GM18867 (cell line): ENCODE results near the gene STKLD1.
A peak's percentile ranks its signal among the peaks of the same experiment; 100 is the strongest.
"Not testable (repeated sequence)": the region's sequence is repeated elsewhere in the genome, so short reads cannot be mapped to it uniquely, and the experiment has no call there.

Experiments used
- ATAC-seq: cut with Tn5 transposase; IDR thresholded peaks from one replicate; pipeline ENCODE4 v1.9.1; 2021; ENCODE audit warnings: mild to moderate bottlenecking, moderate library complexity; ENCODE audit not compliant: unreplicated experiment

STKLD1 gene

DNA sequence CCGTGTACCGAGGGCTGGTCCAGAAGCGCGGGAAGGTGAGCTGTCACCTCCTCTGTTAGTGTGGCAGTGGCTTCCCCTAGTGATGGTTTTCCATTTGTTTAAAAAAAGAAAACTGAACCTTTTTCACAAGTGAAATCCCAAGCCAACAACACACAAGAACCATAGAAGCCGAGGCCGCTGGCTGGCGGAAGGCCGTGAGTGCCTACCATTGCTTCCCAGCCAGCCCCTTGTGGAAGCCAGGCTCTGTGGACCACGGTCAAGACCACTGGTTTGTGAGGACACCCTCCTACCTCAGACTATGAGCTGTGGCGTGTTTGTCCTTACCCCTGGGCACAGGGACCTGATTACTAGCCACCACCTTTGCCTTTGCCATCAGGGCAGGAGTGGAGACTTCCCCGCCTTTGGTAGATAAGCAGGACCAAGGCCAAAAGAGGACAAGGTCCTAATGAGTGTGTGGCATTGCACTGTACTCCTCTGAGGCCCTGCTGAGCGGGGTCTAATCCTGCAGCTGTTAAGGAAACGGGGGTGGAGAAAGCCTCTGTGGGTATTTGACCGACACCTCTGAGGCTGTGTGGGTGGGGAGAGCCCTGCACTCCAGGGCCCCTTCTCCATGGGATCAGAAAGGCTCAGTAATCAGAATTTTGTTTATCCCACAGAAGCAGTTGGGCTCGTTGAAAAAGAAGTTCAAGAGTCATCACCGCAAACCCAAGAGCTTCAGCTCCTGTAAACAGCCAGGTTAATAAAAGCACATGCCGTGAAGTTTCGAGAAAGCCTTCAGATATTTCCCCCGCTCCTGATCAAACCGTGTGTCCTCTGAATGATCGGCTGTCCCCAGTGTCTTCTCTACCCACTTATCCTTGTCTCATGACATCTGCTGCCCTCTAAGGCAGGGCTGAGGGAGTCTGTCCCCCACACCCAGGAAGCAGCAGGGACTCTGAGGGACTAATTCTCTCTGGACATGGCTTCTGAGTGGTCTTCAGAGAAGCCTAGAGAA lies 15.5 kb upstream of the STKLD1 start:
- no peak for ATAC-seq

DNA sequence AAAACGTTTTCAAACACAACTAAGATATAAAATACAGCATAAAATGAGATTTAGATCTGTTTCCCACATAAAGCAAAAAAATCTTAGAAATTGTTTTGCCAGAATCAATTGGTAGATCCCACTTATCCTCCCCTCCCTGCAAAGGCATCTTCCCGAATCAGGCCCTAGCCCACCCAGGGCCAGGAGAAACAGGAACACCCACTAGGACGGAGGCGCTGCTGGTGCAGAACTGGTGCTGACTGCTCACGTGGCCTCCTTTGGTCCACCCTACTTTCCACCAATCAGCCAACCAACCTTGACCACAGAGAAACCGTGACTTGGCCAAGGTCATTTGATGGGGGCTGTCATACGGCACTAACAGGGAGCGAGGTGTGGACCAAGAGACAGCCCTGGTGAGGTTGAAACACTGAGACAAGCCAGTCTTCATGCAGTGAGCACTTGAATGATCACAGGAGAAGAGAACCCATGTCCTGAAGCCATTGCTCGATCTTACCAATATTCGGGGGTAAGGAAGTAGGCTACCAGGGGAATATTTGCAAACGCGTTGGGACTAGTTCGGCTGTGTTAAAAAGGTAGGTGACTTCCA lies 14.6 kb upstream of the STKLD1 start:
- no peak for ATAC-seq

DNA sequence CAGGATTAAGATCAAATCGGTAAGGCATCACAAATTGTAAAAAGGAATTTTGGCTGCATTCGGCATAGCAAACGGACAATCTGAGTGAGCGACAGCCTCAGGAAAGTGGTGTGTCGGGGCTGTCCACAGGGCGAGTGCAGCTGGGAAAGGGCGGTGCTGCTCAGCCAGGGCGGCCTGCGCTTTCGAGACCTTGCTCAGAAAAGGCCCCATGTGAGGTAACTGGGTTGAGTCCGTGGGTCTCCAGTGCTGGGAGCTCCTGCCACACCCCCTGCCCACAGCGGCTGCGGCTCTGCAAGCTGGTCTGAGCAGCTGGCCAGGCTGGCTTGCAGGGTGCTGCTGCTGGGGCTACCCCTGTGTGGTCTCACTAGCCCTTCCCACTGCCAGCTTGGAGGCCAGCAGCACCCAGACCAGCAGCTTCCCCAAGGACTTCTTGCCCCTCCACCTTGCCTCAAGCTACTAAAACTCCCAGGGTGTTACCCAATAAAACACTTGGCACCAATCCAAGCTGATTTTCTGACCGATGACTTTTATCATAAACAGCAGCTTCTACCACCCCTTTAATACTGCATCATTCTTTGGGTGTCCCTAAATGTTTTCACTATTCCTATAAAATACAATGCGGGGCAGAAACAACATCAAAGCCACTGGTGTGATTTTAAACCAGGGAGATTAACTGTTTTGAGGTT lies 13.7 kb upstream of the STKLD1 start:
- ATAC-seq, result no peak

DNA sequence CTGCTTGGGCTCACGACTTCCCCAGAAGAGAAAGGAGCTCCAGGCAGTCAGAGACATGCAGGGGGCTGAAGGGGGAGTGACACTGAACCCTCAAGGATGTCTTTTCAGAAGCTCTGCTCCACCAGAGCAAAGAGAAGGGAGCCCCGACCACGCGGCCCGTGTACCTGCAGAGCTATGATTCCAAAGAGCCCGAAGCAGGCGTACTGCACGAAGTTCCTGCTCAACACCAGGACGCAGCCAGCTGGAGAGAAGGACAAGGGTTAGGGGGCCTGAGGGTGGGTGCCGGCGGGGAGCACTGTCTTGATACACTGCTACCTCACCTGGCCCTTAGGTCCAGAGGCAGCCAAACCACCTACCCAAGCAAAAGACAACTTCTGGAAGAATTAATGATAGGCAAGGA lies 9.7 kb upstream of the STKLD1 start:
- ATAC-seq, result no peak

DNA sequence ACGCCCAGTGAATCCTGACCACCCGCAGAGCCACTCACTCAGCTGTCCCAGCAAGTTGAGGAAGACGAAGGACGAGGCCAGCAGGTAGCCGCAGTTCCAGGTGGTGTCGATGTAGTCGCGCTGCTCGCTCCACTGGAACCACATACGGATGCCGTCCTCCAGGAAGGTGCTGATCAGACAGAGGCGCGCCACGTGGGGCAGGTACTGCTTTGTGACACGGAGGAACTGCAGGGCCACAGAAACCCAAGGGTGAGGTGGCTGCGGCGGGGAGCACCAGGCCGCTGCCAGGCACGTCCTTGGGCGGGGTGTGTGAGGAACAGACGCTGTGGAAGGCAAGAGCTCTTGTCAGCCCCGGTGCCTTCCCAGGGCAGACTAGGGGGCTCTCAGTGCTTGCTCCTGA lies 8.9 kb upstream of the STKLD1 start:
- no peak for ATAC-seq

DNA sequence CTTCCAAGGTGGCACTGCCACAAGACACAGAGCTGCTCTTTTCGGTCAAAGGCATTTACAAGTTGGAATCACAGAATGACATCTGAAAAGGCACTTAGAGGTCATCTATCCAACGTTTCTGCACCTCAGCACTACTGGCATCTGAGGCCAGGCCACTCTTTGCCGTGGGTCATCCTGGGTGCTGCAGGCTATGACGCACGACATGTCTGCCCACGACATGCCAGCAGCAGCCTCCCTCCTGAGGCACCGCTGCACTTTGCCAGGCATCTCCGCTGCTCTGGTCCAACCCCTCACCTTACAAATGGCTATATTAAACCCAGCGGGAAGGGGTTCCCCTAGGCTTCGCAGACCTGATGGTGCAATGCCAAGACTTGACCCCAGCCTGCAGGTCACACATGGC lies 8.4 kb upstream of the STKLD1 start:
- ATAC-seq, result no peak

DNA sequence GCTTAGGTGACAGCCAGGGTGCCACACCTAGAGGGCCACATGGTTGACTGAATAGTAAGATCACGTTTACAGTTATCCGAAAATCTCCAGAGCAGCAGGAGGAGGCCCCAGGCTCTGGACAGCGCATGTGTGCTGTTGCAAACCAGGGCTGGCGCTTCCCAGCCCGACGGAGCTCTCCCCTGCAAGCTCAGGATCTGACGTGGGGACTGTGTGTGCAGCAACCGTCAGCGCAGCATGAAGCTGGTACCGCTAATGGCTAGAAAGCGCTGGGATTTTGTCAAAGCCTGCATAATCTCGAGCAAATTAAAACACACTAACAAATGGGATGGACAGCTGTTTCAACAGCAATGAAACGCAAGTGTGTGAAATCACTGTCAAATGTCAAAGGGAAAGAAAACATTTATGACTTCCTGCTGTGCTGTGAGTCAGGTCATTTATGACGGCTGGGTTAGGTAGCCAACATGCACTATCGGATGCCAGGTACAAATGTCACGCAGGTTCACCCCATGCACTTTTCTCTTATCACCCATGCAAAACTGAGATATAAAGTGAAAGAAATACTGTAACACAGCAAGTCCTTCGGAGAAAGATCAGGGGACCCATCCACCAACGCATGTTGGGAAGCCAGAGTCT lies 7.8 kb upstream of the STKLD1 start:
- no peak for ATAC-seq

DNA sequence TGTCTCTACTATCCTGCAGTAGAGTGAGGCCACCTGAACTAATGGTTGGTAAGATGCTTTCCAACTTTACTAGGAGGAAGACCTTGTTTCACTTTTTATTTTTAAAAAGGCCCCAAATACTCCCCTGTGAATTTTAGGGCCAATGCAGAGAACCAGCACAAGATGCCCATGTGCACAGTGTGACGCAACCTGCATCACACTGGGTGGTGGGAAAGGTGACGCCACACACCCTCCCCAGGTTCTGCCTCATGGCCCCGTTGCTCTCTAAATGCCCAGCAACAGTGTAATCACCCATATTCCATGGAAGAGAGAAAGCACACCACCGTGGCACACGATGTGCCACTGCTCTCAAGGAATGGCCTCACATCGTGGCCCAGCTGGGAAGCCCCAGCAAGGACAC lies 6.7 kb upstream of the STKLD1 start:
- no peak for ATAC-seq

DNA sequence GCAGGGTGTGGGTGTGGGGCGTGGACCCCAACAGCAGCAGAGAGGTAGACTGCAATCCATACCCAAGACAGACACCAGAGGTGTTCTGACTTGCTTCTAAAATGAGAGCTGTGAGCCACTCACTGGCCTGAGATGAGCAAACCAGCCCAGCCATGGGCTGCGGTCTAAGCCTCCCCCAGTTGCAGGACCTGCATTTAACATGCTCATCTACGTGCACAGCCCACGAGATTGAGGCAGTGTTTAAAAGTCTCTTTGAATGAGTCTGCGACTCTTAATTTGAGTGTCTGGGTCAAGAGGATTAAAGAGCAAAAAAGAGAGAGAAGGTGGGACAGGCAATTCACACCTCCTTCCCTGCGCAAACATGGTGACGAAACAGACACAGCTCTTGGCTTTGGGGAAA lies 6.2 kb upstream of the STKLD1 start:
- no peak for ATAC-seq

DNA sequence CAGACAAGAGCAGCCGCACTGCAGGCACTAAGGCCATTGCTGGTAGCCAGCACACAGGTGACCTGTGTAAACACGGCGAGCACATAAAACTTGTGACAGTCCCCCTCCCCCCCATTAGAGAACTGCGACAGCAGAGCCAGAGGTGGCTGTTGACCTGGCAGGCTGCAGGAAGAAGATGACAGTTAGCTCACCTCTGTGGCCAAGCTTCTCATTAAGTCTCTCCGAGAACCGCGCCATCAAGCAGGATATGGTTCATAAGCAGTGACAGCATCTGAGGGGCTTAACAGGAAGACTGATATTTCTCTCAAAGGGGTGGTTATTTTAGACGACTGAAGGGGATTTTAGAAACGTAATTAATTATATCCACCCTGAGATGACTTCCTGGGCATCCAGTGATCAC lies 5.5 kb upstream of the STKLD1 start:
- no peak for ATAC-seq

DNA sequence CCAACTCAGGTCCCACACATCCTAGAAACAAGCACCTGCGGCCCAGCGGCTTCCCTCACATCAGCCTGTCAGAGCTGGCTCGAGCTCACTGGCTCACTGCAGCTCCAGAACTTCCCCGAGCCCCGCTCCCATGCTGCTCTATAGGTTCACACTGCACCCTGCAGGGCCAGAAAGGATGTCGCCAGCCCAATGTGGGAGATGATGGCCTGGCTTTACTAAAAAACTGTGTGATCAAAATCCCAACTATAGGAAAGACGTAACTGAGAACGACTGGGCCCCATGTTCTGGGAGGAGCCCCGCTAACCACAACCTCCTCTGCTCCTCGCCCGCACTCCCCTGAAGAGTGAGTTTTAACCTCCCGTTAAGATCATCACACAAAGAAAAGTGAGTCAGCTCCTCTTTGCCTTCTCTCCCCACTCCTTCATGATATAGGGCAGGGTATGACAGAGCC lies 4.9 kb upstream of the STKLD1 start:
- ATAC-seq, result no peak

DNA sequence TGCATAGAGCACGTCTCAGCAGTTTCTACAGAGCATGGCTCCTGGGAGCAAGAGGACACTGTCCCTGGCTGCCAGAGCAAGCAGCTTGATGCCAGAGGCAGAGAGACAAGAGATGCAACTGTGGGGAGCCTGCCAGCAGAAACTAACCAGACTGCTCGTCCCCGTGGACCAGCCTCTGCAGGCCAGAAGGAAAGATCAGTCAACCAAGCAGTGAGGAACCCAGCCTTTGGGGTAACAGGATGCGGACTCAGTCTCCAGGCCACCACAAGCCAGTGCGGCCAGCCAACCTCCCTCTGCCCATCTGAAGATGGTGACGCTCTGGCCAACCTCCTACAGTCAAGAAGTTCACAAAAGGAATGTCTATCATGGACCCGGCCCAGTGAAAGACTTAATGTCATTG lies 4.0 kb upstream of the STKLD1 start:
- ATAC-seq, result no peak

DNA sequence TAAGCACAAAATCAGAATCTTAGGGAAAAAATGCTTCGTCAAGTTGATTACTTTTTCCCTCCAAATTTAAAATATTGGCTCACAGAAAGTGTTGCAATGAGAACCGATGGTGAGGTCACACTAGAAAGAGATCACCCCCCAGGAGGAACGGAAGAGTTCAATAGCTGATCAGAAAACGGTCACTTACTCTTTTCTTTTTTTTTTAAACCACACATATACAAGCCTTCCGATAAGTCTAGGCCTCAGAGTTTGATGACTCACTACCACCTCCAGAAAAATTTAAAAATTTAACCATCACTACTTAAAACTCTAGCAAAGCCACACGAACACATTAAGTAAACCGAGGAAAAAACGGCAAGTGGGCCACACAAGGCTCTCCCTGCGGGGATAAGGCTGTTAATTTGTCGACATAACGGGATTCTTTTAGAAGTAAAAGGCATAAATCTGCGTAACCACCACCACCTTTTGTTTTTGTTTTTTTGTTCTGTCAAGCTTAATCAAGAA lies 1.5 kb upstream of the STKLD1 start:
- ATAC-seq, result no peak

DNA sequence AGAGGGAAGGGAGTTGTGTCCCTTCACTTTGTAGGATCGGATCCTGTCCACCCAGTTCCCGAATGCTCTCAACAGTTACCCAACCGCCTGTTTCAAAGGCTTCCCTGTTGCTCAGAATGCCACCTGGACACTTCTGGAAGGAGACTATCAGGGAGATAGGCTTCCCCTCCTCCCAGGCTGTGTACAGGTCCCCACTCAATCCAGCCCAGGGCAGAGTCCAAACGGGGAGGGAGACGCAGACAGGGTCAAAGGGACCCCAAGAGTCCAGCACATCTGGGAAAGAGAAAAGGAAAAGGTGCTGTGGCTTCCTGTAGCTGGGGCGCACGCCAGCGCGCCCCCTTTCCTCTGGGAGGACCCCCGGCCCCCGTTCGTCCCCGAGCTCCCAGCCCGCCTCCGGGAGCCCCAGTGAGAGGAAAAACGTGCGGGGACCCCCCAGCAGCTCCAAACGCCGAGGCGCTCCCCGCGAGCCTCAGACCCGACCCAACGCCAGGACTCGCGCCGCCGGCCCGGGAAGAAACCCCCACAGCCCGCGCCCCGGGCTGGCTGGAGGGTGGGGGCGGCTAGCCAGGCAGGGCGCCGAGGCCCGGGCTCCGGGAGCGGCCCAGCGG lies 946 bp upstream of the STKLD1 start:
- ATAC-seq, result peak; percentile 9

DNA sequence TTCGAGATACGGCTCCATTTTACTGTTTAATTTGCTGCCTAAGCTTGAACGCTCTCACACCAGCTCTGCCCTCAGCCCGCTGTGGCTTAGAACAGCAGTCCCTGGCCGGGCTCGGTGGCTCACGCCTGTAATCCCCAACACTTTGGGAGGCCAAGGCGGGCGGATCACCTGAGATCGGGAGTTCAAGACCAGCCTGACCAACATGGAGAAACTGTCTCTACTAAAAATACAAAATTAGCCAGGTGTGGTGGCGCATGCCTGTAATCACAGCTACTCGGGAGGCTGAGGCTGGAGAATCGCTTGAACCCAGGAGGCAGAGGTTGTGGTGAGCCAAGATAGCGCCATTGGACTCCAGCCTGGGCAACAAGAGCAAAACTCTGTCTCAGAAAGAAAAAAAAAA lies 1.1 kb downstream of the STKLD1 start:
- ATAC-seq, result not testable (repeated sequence)

DNA sequence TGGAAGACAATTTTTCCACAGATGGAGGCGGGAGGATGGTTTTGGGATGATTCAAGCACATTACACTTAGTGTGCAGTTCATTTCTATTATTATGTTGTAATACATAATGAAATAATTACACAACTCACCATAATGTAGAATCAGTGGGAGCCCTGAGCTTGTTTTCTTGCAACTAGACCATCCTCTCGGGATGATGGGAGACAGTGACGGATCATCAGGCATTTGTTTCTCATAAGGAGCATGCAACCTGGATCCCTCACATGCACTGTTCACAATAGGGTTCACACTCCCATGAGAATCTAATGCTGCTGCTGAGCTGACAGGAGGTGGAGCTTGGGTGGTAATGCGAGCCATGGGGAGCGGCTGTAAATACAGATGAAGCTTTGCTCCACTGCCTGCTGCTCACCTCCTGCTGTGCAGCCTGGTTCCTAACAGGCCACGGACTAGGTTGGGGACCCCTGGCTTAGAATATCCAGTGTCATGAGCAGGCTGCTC lies 1.6 kb downstream of the STKLD1 start:
- no peak for ATAC-seq

DNA sequence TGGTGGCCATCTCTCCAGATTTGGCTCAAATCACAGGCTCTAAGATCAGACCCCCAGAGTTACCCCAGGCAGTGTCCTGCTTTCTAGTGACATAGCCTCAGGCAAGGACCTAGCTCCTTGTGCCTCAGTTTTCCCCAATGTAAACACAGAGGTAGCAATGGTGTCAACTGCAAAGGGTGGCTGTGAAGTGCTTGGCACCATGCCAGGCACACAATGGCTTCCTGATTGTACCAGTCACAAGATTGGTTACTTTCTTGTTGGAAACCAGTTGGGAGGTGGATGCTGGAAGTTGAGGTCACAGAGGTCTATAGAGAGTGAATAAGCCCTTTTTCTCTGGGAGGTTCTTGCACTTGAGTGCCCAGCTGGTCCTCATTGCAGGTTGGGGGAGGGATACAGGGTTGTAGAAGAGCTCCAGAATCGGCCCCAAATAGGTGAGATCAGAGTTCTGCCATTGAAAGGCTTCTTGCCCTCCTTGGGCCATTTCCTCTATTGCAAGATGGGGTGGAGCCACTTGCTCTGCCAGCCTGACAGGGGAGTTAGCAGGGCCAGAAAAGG lies 2.3 kb downstream of the STKLD1 start:
- no peak for ATAC-seq

DNA sequence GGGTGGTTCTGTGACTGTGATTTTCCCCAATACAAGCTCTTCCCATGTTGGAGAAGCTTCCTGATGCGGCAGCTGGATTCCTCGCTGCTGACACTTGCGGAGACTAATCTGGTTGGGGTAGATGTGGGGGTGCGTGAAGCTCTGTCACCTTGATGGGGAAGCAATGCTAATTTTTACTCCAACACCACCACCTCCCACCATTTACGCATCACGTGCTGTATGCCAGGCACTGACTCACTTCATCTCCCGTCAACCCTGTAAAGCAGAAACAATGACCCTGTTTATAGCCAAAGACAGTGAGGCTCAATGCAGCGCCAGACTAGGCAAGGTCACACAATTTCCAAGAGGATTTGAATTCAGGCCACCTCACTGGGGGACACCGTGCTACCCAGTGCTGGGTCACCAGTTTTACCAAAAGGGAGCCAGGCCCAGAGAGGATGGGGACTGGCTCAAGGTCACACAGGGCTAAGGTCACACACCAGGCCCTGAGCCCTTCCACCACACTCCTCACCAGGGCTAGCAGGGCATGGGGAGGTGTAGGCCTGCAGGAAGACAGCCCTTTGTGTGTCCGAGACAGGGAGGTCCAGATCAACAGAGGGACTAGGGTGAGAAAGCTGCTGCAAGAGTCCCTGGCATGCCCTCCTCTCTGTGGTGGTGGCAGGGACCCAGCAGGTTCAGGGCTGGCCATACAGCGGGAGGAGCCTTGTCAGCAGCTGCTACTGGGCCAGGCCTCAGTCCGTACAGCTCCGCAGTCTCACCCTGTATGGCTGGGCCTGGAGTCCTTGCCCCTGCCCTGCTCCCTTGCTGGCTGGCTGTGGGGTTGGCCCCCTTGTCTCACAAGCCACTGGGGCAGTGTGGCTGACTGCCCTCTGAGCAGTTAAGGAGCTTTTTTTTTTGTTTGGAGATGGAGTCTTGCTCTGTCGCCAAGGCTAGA lies 3.3 kb downstream of the STKLD1 start:
- ATAC-seq, result no peak

DNA sequence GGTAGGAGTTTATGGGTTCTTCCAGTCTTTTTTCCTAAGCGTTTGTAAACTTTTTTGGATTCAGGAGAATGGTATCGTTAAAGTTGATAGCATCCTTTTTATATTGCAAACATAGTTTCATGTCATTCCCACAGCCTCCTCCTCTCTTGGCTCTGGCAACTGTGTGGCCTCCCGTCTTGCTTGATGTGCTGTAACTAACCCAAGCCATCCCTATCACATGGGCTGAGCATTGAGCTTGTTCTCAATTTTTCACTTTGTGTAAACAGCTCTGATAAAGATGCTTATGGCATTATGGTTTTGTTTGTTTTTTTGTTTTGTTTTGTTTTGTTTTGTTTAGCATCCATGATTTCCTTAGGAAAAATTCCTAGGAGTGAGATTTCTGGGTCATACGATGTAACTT lies 4.6 kb downstream of the STKLD1 start:
- ATAC-seq, result no peak
